HCT116 (cell line): ENCODE results near the gene SNX25.
A peak's percentile ranks its signal among the peaks of the same experiment; 100 is the strongest.

ENCODE experiments used
- ATF3 ChIP-seq: IDR thresholded peaks from 2 replicates; pipeline ENCODE4 v1.6.1; 2012
- CEBPB ChIP-seq: IDR thresholded peaks from 2 replicates; pipeline ENCODE4 v1.6.1; 2012; ENCODE audit warnings: low read depth
- CTCF ChIP-seq, 3 experiments: fragments of 200-600 bp in 1 of 3; sonication (generic) in 1 of 3; IDR thresholded peaks in 2 of 3; conservative IDR thresholded peaks in 1 of 3; 2 replicates each; pipeline ENCODE4 v1.5.1; 2012 to 2017; ENCODE audit warnings: low read depth in 2 of 3, low read length in 2 of 3, antibody characterized with exemption in 1 of 3, borderline replicate concordance in 1 of 3, control low read depth in 1 of 3, mild to moderate bottlenecking in 1 of 3, mixed read lengths in 1 of 3, mixed run types in 1 of 3, moderate library complexity in 1 of 3; ENCODE audit not compliant: insufficient read depth in 1 of 3
- EZH2 ChIP-seq: fragments of 200-600 bp; sonication (generic); IDR thresholded peaks from 2 replicates; pipeline ENCODE4 v1.6.1; 2017; ENCODE audit warnings: antibody characterized with exemption, mixed run types
- EZH2phosphoT487 ChIP-seq: fragments of 200-600 bp; IDR thresholded peaks from 2 replicates; pipeline ENCODE4 v1.6.1; 2018; ENCODE audit warnings: antibody characterized with exemption, borderline replicate concordance
- POLR2A ChIP-seq: IDR thresholded peaks from 2 replicates; pipeline ENCODE4 v1.7.0; 2011; ENCODE audit warnings: borderline replicate concordance; ENCODE audit not compliant: insufficient read depth, insufficient read length; ENCODE audit errors: extremely low read depth
- SIN3A ChIP-seq: IDR thresholded peaks from 2 replicates; pipeline ENCODE4 v1.6.1; 2012; ENCODE audit warnings: low read depth
- SP1 ChIP-seq: IDR thresholded peaks from 2 replicates; pipeline ENCODE4 v1.6.1; 2012; ENCODE audit warnings: low read depth
- TCF7L2 ChIP-seq: IDR thresholded peaks from 2 replicates; pipeline ENCODE4 v1.7.0; 2011; ENCODE audit warnings: borderline replicate concordance, inconsistent platforms; ENCODE audit not compliant: insufficient read depth, insufficient read length; ENCODE audit errors: extremely low read depth
- YY1 ChIP-seq: IDR thresholded peaks from 2 replicates; pipeline ENCODE4 v1.6.1; 2011; ENCODE audit warnings: low read length, low read depth, moderate library complexity, mild to moderate bottlenecking; ENCODE audit not compliant: insufficient replicate concordance; ENCODE audit errors: extremely low read depth
- ZNF274 ChIP-seq: fragments of 200-500 bp; sonication (Bioruptor generic); IDR thresholded peaks from 2 replicates; pipeline ENCODE4 v1.6.1; 2014; ENCODE audit warnings: mild to moderate bottlenecking, low read depth, low read length, inconsistent platforms

GRCh38 chr4:185395956-185396723 lies 186.7 kb downstream of the SNX25 start:
- no peak for TF ChIP-seq EZH2phosphoT487
- TF ChIP-seq CTCF (IDR thresholded peaks at IDR 0.05 in 2 of 3, conservative IDR thresholded peaks at IDR 0.05 in 1 of 3; ENCODE audit: borderline replicate concordance in 1 of 3, insufficient read depth in 1 of 3, low read depth in 2 of 3, low read length in 2 of 3): no peak
- TF ChIP-seq EZH2: no peak
- TF ChIP-seq POLR2A: peak; percentile 79
- TF ChIP-seq YY1: peak; percentile 97
- peak; percentile 7 for TF ChIP-seq TCF7L2
- TF ChIP-seq SIN3A: peak; percentile 35; the same call in 1 of the 2 replicates
- TF ChIP-seq ATF3: no peak
- no peak for TF ChIP-seq ZNF274
- peak; percentile 83 for TF ChIP-seq SP1
- TF ChIP-seq CEBPB: no peak; the same call in 1 of the 2 replicates
